Measurements from ENCODE around the gene KIAA0753. TPM values are rescaled to one million over a fixed set of nuclear protein-coding genes. Genes with fewer than 3 reads are reported as not detected.

The KIAA0753 gene
- total and polyA plus RNA-seq, 2 of the 13 experiments (the other 11 are each of a cell fraction or from before 2014, with no cell fraction given), result 5.2 to 9.1 TPM

DNA sequence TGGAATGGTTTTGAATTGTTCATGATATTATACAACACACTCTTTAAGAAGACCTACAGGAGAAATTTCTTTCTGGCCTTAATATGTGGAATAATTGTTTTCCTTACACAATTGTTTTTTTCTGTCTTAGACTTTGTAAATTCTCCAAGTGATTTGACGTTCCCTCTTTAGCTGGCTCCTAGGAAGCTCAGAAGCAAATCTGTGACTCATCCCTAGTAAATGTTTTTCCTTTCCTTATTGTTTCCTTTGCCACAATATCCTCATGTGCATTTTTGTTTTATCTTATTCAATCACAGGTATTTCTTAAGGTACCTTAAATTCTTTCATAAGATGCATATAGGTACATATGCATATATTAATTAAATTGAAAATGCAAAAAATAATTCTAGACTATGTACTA lies 13.5 kb downstream of the KIAA0753 start (continued):
- TF ChIP-seq HMGXB3 (CRISPR knock-in tag; IDR thresholded peaks at IDR 0.05; ENCODE audit: borderline replicate concordance), result no peak
- TF ChIP-seq NR2F2 (IDR thresholded peaks at IDR 0.05; ENCODE audit: borderline replicate concordance, low read depth), result no peak
- no peak for TF ChIP-seq NR2F6 (IDR thresholded peaks at IDR 0.05)
- no peak for TF ChIP-seq NR2F6 (CRISPR knock-in tag; IDR thresholded peaks at IDR 0.05)
- no peak for TF ChIP-seq HNRNPLL (IDR thresholded peaks at IDR 0.05; ENCODE audit: low read depth, low read length, poor library complexity, severe bottlenecking)

- H2AFZ ChIP-seq (ENCODE audit: low read length), result no peak overlapping the region
- peaks cover 14 to 65% of the 10 kb centered on the region in 2 experiments; a peak in 4 of 5 replicates for H3K36me3 ChIP-seq (replicated peaks in 1 of 2; ENCODE audit: control insufficient read depth in 1 of 2, insufficient read depth in 2 of 2, low read length in 2 of 2)
- no peak overlapping the region for H3K9ac ChIP-seq (ENCODE audit: insufficient read depth, low read depth, low read length)
- ATAC-seq (no peak), FAIRE-seq (no peak), DNase-seq (ENCODE audit: low spot score) (no peak)
- H3K4me3 ChIP-seq (replicated peaks in 1 of 3; ENCODE audit: insufficient read depth in 1 of 3, low read depth in 2 of 3, low read length in 3 of 3), result no peak overlapping the region
- no TSS peak for BruUV-seq (replicated peaks)
- H3K4me2 ChIP-seq (ENCODE audit: low read depth, low read length), result no peak overlapping the region
- no peak overlapping the region for H3K27ac ChIP-seq (ENCODE audit: extremely low read length, insufficient read depth, low read length)
- H3K4me1 ChIP-seq (ENCODE audit: insufficient read depth, low read length), result no peaks in the 10 kb centered on the region
- H3K27me3 ChIP-seq (ENCODE audit: control insufficient read depth in 1 of 2, insufficient read depth in 2 of 2, low read length in 2 of 2), result no peaks in the 10 kb centered on the region
- WGBS (ENCODE audit: low lambda C conversion rate), result 96% methylated on average over 6 of the region's 6 CpGs
- no peaks in the 10 kb centered on the region for H3K9me3 ChIP-seq (ENCODE audit: low read length)
- no peaks in the 10 kb centered on the region for H3K79me2 ChIP-seq (ENCODE audit: insufficient read depth, low read length)
- TF ChIP-seq POLR2AphosphoS2 (IDR thresholded peaks at IDR 0.05; ENCODE audit: low read depth, low read length), result no peak
- no peak for TF ChIP-seq ZNF296 (CRISPR knock-in tag; conservative IDR thresholded peaks at IDR 0.05)
- no peak for TF ChIP-seq NCOA2 (CRISPR knock-in tag; IDR thresholded peaks at IDR 0.05)
- no peak for TF ChIP-seq SAP130 (CRISPR knock-in tag; IDR thresholded peaks at IDR 0.05; ENCODE audit: low read depth)
- TF ChIP-seq ZNF589 (CRISPR knock-in tag; conservative IDR thresholded peaks at IDR 0.05), result no peak
- TF ChIP-seq HCFC1 (IDR thresholded peaks at IDR 0.05; ENCODE audit: low read depth, low read length), result no peak
- TF ChIP-seq ZNF121 (CRISPR knock-in tag; IDR thresholded peaks at IDR 0.05), result no peak
- no peak for TF ChIP-seq NPAS2 (CRISPR knock-in tag; IDR thresholded peaks at IDR 0.05; ENCODE audit: borderline replicate concordance)
- TF ChIP-seq ZNF17 (CRISPR knock-in tag; IDR thresholded peaks at IDR 0.05), result no peak
- TF ChIP-seq ZSCAN20 (CRISPR knock-in tag; IDR thresholded peaks at IDR 0.05; ENCODE audit: borderline replicate concordance), result no peak
- TF ChIP-seq SP140L (CRISPR knock-in tag; IDR thresholded peaks at IDR 0.05; ENCODE audit: borderline replicate concordance), result no peak
- no peak for TF ChIP-seq PAX8 (CRISPR knock-in tag; IDR thresholded peaks at IDR 0.05; ENCODE audit: borderline replicate concordance)
- TF ChIP-seq ZNF501 (CRISPR knock-in tag; IDR thresholded peaks at IDR 0.05), result no peak
- no peaks in the 10 kb centered on the region for H4K20me1 ChIP-seq (ENCODE audit: insufficient read depth, low read length)
- in situ Hi-C loops (cut with HindIII; ENCODE audit: extremely low pct_ligation_motif_present, low pct_unique_long_range_greater_than_20kb), result no loop called here
- intact Hi-C loops (cut with micrococcal nuclease; ENCODE audit: unreplicated experiment), result no loop called here
- ChIA-PET CTCF (ENCODE audit: low intra/inter-chr PET ratio, low total read pairs) (no interaction called here), POLR2A (no interaction called here)
These were observed 13.9 kb downstream of the KIAA0753 start for GRCh38 chr17:6626616-6627015.
